Mononuclear cell (primary cell): ENCODE results near the gene ISOC1. TPM values are rescaled to one million over a fixed set of nuclear protein-coding genes. Genes with fewer than 3 reads are reported as not detected.

Experiments
- H3K27me3 ChIP-seq: 2 replicates; pipeline ENCODE4 v1.6.0; 2011; ENCODE audit warnings: low read length, control low read depth; ENCODE audit not compliant: insufficient read depth
- H3K4me1 ChIP-seq: 2 replicates; pipeline ENCODE4 v1.5.1; 2011; ENCODE audit warnings: mild to moderate bottlenecking, low read length, control low read depth; ENCODE audit not compliant: insufficient read depth
- H3K4me3 ChIP-seq: 2 replicates; pipeline ENCODE4 v1.5.1; 2011; ENCODE audit warnings: mild to moderate bottlenecking, low read length, moderate library complexity
- H3K9me3 ChIP-seq: 2 replicates; pipeline ENCODE4 v1.5.1; 2011; ENCODE audit warnings: low read depth, mild to moderate bottlenecking, control low read depth, low read length
- total RNA-seq: library from RNA; depleted of rRNA; stranded (reverse); fragments of >200 nt; gene quantifications from one replicate; pipeline ENCODE4 v1.2.3, GENCODE V29; 2012

ISOC1 gene
- total RNA-seq, 1 donor = 6.4 TPM

DNA sequence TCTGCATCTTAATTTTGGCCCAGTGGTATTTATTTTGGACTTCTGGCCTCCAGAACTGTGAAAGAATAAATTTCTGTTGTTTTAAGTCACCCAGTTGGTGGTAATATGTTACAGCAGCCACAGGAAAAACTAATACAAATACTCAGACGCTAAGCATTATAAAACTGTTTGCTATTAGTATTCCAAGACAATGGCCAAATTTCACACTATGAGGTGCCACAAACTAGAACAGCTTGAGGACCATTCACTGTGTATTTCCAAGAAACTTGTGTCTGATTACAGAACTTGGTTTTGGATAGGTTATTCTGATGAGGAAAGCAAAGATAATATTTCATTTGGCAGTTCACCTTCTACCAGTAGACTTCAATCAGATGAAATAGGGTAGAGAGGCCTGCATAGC lies 16.3 kb upstream of the ISOC1 start:
- H3K27me3 ChIP-seq = peaks cover 6% of the 10 kb centered on the region
- no peaks in the 10 kb centered on the region for H3K4me1 ChIP-seq
- H3K4me3 ChIP-seq = no peak overlapping the region
- no peaks in the 10 kb centered on the region for H3K9me3 ChIP-seq

DNA sequence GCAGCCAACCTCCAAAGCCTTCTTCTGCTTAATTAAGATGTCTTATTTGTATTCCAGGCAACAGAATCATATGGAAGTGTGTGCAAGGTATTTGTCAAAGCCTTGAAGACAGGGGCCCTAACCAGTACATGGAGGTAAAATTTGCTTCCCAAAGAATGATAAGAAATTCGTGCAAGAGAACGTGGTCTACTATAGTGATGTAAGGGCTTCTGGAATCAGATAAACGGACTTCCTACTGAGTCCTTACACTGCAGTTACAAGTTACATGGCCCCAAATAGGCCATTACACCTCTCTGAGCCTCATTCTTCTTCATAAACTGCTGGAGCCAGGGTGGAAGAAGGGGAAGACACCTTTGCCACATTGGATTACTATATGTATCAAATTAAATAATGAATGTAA lies 15.9 kb upstream of the ISOC1 start:
- H3K27me3 ChIP-seq = peaks cover 4% of the 10 kb centered on the region
- H3K4me3 ChIP-seq = no peak overlapping the region
- no peaks in the 10 kb centered on the region for H3K4me1 ChIP-seq
- H3K9me3 ChIP-seq = no peaks in the 10 kb centered on the region

DNA sequence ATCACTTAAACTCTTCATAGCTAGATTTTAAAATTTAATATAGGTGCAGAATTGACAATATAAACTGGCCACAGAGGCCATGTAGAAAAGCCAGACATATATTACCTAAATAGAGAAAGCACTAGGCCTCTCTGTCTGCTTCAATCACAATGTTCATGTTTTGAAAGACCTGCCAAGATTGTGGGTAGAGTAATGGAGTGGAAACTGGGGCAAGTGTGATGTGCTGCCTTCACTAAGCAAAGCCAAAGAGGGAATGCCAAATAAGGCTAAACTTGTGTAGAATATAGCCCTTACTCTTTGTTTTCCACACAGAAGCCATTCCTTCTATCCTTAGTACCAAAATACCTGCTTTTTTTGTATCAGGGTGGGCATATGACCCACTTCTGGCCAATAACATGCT lies 15.1 kb upstream of the ISOC1 start:
- no peaks in the 10 kb centered on the region for H3K4me1 ChIP-seq
- no peak overlapping the region for H3K4me3 ChIP-seq
- H3K9me3 ChIP-seq = no peaks in the 10 kb centered on the region
- H3K27me3 ChIP-seq = peaks cover 4% of the 10 kb centered on the region

DNA sequence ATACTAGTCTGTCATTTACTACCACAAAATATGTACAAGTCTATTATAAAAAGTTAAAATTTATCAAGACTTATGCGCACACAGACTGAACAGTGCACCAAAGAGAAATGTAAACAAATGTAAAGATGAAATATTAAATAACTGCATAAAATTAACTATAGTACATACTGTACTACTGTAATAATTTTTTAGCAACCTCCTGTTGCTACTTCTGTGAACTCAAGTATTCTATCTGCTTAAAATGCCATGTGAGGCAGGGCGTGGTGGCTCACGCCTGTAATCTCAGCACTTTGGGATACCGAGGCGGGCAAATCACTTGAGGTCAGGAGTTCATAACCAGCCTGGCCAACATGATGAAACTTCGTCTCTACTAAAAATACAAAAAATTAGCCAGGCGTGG lies 13.8 kb upstream of the ISOC1 start:
- H3K27me3 ChIP-seq = peaks cover 4% of the 10 kb centered on the region
- H3K9me3 ChIP-seq = no peaks in the 10 kb centered on the region
- H3K4me3 ChIP-seq = no peak overlapping the region
- H3K4me1 ChIP-seq = no peaks in the 10 kb centered on the region

DNA sequence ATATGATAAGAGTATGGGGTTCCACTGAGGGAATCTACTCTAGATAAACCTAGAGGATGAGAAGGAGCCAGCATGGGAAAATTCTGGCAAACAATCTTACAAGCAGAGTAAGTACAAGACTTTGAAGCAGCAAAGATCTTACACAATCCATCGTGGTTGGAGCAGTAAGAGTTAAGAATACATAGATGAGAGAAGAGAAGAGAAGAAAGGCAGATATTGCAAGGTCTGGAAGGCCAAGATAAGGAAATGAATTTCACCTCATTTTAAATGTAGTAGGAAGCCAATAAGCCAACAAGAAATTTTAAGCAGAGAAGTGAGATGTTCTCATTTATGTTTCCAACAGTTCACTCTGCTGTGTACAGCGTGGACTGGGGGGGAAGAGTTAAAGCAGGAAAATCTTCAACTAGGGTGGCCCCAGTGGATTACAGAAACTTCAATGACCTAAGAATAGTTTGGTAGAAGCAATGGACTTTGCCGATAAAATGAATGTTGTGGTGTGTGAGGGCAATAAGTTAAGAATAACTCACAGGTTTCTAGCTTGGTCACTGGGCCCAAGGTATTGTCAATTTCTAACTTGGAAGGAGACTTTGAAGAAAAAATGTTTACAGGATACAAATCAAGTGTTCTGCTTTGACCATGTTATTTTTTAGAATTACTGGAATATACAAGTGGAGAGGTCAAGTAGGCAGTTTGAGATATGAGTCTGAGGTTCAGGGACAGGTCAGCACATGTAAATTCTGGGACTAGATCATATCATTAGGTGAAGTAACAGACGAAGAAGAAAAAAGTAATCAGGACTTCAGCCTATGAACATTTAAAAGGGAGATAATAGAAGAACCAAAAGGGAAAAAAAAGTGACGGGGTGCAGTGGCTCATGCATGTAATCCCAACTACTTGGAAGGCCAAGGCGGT lies 12.1 kb upstream of the ISOC1 start:
- no peak overlapping the region for H3K4me3 ChIP-seq

DNA sequence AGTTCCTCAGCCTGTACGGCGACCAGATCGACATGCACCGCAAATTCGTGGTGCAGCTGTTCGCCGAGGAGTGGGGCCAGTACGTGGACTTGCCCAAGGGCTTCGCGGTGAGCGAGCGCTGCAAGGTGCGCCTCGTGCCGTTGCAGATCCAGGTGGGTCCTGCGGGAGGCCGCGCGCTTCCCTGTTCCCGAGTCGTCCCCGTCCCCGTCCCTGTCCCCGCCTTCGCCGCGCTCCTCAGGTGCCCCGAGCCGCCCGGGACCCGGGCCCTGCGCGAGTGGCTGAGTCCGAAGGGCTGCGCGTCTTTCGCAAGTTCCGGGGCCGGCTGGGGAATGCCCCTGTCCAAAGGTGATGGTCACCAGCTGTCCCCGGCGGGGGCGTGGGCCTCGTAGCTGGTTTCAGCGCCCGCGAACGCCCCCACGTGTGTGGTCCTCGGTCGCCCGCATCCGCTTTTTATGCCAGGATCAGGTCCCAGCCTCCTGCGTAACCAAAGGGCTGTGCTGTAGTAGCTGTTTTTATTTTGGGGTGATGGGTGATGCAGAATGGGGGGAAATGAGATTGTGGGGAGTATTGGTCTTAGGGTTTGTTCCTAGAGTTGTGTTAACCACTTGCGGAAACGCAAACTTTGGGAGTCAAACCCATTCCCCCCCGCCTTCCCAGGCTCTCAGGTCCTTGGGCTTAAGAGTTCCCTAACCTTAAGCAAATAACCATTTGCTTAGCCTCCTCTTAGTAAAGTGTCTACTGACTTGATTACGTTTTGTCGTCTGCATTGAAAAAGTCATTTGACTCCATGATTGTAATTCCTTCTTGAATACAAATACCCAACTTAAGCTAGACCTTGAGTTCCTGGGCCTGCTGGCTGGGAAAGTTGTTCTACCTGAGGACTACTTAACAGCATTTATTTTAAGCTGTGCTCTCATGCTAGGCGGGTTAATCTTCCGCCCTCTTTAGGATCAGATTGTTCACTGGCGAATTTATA lies 663 bp downstream of the ISOC1 start:
- Histone ChIP-seq H3K4me3 (peak overlapping the region; percentile 74), H3K4me1 (peaks cover 22% of the 10 kb centered on the region), H3K27me3 (no peaks in the 10 kb centered on the region), H3K9me3 (no peaks in the 10 kb centered on the region)

More for the DNA sequence above, 12.1 kb upstream of the ISOC1 start:
- Histone ChIP-seq H3K27me3 (no peaks in the 10 kb centered on the region), H3K4me1 (no peaks in the 10 kb centered on the region), H3K9me3 (no peaks in the 10 kb centered on the region)

DNA sequence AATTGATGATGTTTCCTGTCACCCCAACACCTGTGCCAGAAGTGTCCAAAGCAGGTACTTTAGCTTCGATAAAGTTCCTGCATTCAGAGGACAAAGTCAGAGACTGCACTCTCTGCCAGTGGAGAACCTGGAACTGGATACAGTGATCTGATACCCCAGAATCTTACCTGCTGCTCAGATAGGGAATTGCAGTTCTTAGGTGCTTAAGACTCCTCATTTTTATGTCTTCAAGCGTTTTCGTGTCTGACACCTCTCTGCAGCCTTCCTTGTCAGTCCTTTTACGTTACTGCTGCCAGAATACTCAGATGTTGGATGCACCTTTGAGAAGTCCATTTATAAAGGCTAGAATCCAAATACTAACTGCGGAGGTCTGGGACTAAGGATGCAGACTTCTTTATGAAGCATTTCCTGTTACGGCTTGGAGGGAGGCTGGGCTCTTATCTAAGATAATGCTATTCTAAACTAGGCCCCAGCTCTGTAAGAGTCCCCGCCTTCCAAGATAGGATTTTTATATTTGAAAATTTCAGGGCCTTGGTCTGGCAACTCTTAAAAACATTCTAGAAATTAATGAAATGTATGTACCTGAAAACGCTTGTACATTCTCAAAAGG lies 1.9 kb downstream of the ISOC1 start:
- H3K4me3 ChIP-seq = no peak overlapping the region
- no peaks in the 10 kb centered on the region for H3K9me3 ChIP-seq
- H3K27me3 ChIP-seq = no peaks in the 10 kb centered on the region
- peaks cover 22% of the 10 kb centered on the region for H3K4me1 ChIP-seq

DNA sequence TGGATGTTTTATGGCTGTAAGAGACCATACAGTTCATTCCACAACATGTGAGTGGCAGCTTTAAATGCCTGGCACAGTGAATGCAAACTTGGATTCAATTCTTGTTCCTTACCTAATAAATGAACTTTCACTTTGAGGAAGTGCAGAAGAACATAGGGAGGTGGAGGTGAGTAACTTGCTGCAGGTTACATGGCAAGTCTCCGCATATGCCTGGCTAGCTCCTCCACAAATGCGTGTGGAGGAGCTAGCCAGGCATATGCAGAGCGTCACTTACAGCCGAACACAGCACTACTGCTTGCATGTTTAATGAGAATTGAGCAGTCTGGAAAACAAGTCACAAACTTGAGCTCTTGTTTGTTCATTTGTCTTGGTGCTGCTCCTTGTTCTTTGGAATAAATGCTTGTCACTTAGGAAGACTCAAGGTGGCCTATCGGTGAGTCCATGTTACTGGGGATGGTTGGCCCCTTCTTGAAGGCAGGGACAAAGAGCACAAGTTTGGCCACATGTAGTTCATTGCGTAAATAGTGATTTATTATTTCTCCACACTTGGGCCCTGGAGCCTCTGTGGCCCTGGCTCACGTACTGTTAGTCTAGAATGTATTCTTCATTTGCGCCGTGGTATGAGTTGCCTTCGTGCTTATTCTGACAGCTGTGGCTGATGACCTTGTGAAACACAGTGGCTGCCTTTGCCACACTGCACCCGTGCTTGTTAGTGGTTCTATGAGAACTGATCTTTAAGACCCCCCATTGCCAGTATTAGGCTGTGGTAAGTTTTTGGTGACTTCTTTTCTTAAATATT lies 3.1 kb downstream of the ISOC1 start:
- Histone ChIP-seq H3K4me1 (peaks cover 22% of the 10 kb centered on the region), H3K4me3 (no peak overlapping the region), H3K27me3 (no peaks in the 10 kb centered on the region), H3K9me3 (no peaks in the 10 kb centered on the region)

DNA sequence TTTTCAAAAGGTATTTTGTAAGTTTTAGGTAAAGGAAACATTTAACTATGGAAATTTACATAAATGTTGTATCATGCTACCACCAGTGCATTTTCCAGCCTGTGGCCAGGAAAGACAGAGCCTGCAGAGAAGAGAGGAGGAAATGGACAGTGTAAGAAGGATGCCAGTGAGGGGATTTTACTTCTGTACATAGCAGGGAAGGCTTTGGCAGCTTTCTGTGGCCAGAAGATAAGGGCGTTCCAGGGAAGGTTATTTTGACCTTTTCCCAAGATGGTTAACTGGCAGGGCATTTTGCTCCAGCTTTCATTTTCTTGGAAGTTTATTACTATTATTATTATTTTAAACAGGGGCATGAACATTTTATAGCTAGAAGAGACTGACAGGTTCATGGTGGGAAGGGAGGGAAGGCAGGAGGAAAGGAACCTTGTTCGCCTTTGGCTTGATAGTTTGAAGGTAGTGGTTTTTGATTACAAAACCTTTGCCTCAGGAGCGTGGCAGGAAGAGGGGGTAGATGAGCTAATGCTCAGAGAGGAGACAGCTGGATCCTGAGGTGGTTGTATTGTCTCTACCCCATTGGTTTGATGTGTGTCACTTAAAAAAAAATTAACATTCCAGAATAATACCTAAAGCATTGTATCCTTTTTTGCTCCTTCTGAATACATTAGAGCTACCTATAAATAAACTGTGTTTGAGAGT lies 4.1 kb downstream of the ISOC1 start:
- no peaks in the 10 kb centered on the region for H3K27me3 ChIP-seq
- no peak overlapping the region for H3K4me3 ChIP-seq
- H3K9me3 ChIP-seq = no peaks in the 10 kb centered on the region
- H3K4me1 ChIP-seq = peaks cover 22% of the 10 kb centered on the region

DNA sequence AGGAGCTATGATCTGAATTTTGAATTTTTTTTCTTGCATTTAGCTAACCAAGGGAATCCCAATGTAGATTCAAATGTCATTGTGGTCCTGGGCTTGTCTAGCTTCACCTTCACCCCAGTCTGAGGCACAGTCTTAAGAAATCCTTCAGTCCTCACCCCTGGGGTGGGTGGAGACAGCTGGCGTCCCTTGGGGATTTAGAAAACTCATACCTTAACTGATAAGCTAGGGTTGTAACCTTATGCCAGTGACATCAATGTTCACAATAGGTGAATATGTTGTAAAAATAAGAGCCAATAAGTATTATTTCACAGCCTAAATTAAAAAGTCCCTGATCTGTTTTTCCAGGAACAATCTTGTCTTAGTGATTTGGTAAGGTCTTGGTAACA lies 4.6 kb downstream of the ISOC1 start:
- no peaks in the 10 kb centered on the region for H3K27me3 ChIP-seq
- peaks cover 17% of the 10 kb centered on the region for H3K4me1 ChIP-seq
- H3K9me3 ChIP-seq = no peaks in the 10 kb centered on the region
- H3K4me3 ChIP-seq = no peak overlapping the region

DNA sequence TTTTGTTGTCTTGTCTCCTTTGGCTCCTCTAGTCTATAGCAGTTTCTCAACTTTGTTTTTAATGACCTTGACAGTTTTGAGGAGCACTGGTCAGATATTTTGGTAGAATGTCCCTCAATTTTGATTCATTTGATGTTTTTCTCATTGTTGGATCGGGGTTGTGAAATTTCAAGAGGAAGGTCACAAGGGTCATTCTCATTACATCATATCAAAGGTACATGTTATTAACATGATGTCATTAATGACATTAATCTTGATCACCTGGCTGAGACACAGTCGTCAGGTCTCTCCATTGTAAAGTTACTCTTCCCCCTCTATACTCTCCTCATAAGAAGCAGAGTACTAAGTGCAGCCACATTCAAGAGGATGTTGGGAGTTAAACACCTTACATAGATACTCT lies 7.2 kb downstream of the ISOC1 start:
- no peaks in the 10 kb centered on the region for H3K9me3 ChIP-seq
- peaks cover 4% of the 10 kb centered on the region for H3K4me1 ChIP-seq
- no peak overlapping the region for H3K4me3 ChIP-seq
- no peaks in the 10 kb centered on the region for H3K27me3 ChIP-seq

DNA sequence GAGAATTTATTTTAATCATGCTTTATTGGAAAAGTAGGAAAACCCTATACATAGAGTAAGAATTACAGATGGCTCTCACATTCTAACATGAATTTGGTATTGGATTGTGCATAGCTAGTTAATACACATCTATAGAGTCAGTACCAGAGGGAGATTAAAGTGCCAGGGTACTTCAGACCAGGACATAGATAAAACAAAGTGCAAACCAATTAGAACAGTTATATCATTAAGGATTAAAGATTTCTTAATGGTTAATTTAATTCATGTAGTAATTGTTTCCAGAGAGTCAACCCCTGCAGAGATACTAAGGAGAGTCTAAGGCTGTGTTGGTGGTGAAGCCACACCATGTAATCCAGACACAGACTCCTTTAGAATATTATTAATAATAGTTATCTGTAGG lies 8.8 kb downstream of the ISOC1 start:
- Histone ChIP-seq H3K27me3 (no peaks in the 10 kb centered on the region), H3K4me1 (peaks cover 4% of the 10 kb centered on the region), H3K9me3 (no peaks in the 10 kb centered on the region), H3K4me3 (no peak overlapping the region)

DNA sequence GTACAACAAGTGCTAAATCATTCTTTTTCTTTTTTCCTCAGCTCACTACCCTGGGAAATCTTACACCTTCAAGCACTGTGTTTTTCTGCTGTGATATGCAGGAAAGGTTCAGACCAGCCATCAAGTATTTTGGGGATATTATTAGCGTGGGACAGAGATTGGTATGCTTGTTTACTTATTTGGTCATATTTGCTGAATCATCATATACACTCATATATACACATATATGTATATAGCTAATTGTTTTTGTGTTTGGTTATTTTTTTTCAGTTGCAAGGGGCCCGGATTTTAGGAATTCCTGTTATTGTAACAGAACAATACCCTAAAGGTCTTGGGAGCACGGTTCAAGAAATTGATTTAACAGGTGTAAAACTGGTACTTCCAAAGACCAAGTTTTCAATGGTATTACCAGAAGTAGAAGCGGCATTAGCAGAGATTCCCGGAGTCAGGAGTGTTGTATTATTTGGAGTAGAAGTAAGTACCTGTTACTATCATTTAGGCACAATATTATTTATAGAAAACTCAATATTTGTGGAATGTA lies 10.4 kb downstream of the ISOC1 start:
- Histone ChIP-seq H3K9me3 (no peaks in the 10 kb centered on the region), H3K27me3 (no peaks in the 10 kb centered on the region), H3K4me3 (no peak overlapping the region), H3K4me1 (no peaks in the 10 kb centered on the region)

DNA sequence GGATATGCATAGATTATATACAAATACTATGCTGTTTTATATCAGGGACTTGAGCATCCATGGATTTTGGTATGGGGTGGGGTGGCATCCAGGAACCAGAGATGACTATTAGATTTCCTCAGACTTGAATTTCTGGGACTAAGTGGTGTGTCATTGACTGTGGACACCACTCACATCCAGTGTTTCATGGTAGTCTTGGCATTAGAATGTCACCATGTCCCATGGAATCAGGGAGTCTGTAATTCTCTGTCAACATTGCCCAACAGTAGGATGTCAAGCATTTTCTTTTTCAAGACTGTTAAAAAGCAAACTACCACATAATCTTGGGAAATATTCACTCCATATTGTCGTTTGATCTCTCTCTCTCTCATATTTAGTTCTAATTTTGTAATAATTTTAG lies 13.1 kb downstream of the ISOC1 start:
- H3K9me3 ChIP-seq = no peaks in the 10 kb centered on the region
- H3K4me1 ChIP-seq = no peaks in the 10 kb centered on the region
- no peaks in the 10 kb centered on the region for H3K27me3 ChIP-seq
- no peak overlapping the region for H3K4me3 ChIP-seq
